ENCODE measurements around the gene FOSB. TPM values are rescaled to one million over a fixed set of nuclear protein-coding genes. Genes with fewer than 3 reads are reported as not detected.

Gene FOSB
- total and polyA plus RNA-seq, 9 of the 15 experiments (the other 6 are each of a cell fraction or from before 2014, with no cell fraction given) = 0.11 to 2.7 (median 0.73) TPM

GRCh38 chr19:45467456-45468158, at the start of gene FOSB (continued):
- TF ChIP-seq CLOCK (CRISPR knock-in tag; IDR thresholded peaks at IDR 0.05; ENCODE audit: borderline replicate concordance) (no peak), ZNF280B (CRISPR knock-in tag; IDR thresholded peaks at IDR 0.05) (no peak), ZFPM2 (CRISPR knock-in tag; IDR thresholded peaks at IDR 0.05) (no peak), SRF (CRISPR knock-in tag; IDR thresholded peaks at IDR 0.05) (peak; percentile 100), GATAD2A (IDR thresholded peaks at IDR 0.05) (no peak; the same call in 1 of the 2 replicates), ATF4 (CRISPR knock-in tag; IDR thresholded peaks at IDR 0.05) (no peak), CBX8 (IDR thresholded peaks at IDR 0.05; ENCODE audit: borderline replicate concordance, extremely low read depth, low read depth, low read length, poor library complexity, severe bottlenecking) (no peak), TBL1XR1 (IDR thresholded peaks at IDR 0.05; ENCODE audit: low read length in 2 of 2) (peak in 1 of 2 experiments; percentile 81; a peak in 1 of 4 replicates), NELFE (IDR thresholded peaks at IDR 0.05; ENCODE audit: insufficient read depth, insufficient read length) (no peak), BRD4 (IDR thresholded peaks at IDR 0.05) (no peak), NR1H2 (CRISPR knock-in tag; IDR thresholded peaks at IDR 0.05) (0 out of 2 replicates have a peak, but pooled peaks have one; percentile 20), LARP7 (IDR thresholded peaks at IDR 0.05) (no peak), COPS2 (conservative IDR thresholded peaks at IDR 0.05) (no peak), MBD1 (CRISPR knock-in tag; IDR thresholded peaks at IDR 0.05) (no peak), CUX1 (CRISPR knock-in tag; IDR thresholded peaks at IDR 0.05) (no peak)
